IMR-90 (cell line): ENCODE data around the gene COA1. TPM values are rescaled to one million over a fixed set of nuclear protein-coding genes. Genes with fewer than 3 reads are reported as not detected.

Experiments
- ATAC-seq: fragments of 200-7000 bp; cut with Tn5 transposase; 2 replicates; pipeline ENCODE4 v1.9.1; 2020; ENCODE audit warnings: low read depth, mild to moderate bottlenecking, moderate library complexity
- BruUV-seq: library from RNA; stranded (reverse); fragments of 400-500 nt; replicated peaks from 2 replicates; lab custom pipeline; 2021; lab: Mats Ljungman, UMichigan
- CTCF ChIA-PET: fragments of 300-600 bp; formaldehyde crosslinking; extraction: SDS; loops from one replicate; lab custom pipeline; 2021; ENCODE audit warnings: antibody characterized with exemption; lab: Yijun Ruan, JAX
- POLR2A ChIA-PET: fragments of 300-600 bp; sonication (Branson Sonifier 250); formaldehyde crosslinking; loops from one replicate; lab custom pipeline; 2022; ENCODE audit warnings: antibody characterized with exemption; ENCODE audit not compliant: unreplicated experiment; lab: Charles Lee
- DNase-seq: peaks from one replicate; pipeline ENCODE4 v3.0.0; 2013
- H2AFZ ChIP-seq: replicated peaks from 2 replicates; pipeline ENCODE3; 2013; ENCODE audit warnings: low read length, mild to moderate bottlenecking; ENCODE audit not compliant: poor library complexity
- H2AK5ac ChIP-seq: 2 replicates; pipeline ENCODE4 v1.6.1; 2013; ENCODE audit warnings: low read depth, low read length, inconsistent platforms
- H2AK9ac ChIP-seq: replicated peaks from 2 replicates; pipeline ENCODE3; 2013; ENCODE audit warnings: mild to moderate bottlenecking, low read depth, low read length, moderate library complexity; ENCODE audit not compliant: poor library complexity
- H2BK120ac ChIP-seq: 2 replicates; pipeline ENCODE4 v1.6.1; 2013; ENCODE audit warnings: low read depth, low read length, inconsistent platforms
- H2BK15ac ChIP-seq: 3 replicates; pipeline ENCODE4 v1.6.1; 2013; ENCODE audit warnings: low read depth, low read length, inconsistent platforms
- H2BK20ac ChIP-seq: 2 replicates; pipeline ENCODE4 v1.6.1; 2013; ENCODE audit warnings: low read depth, mild to moderate bottlenecking, inconsistent platforms, low read length, moderate library complexity
- H2BK5ac ChIP-seq: 2 replicates; pipeline ENCODE4 v1.6.1; 2013; ENCODE audit warnings: mild to moderate bottlenecking, low read depth, low read length, inconsistent platforms; ENCODE audit not compliant: poor library complexity, severe bottlenecking
- H3K14ac ChIP-seq: replicated peaks from 2 replicates; pipeline ENCODE4 v1.6.1; 2013; ENCODE audit warnings: low read depth, low read length, inconsistent platforms
- H3K18ac ChIP-seq: 2 replicates; pipeline ENCODE4 v1.6.1; 2013; ENCODE audit warnings: low read depth, low read length, control low read depth
- H3K23ac ChIP-seq: 2 replicates; pipeline ENCODE4 v1.6.1; 2013; ENCODE audit warnings: low read depth, low read length, inconsistent platforms
- H3K27ac ChIP-seq: 2 replicates; pipeline ENCODE4 v1.5.1; 2013; ENCODE audit warnings: mild to moderate bottlenecking, control low read depth, low read length; ENCODE audit not compliant: insufficient read depth
- H3K27me3 ChIP-seq: 2 replicates; pipeline ENCODE4 v1.6.1; 2013; ENCODE audit warnings: low read length; ENCODE audit not compliant: control insufficient read depth, insufficient read depth
- H3K36me3 ChIP-seq: 2 replicates; pipeline ENCODE4 v1.6.1; 2013; ENCODE audit warnings: low read length, mixed read lengths; ENCODE audit not compliant: control insufficient read depth, insufficient read depth
- H3K4ac ChIP-seq: 2 replicates; pipeline ENCODE4 v1.6.1; 2013; ENCODE audit warnings: low read depth, low read length, inconsistent platforms
- H3K4me1 ChIP-seq: 2 replicates; pipeline ENCODE4 v1.6.1; 2013; ENCODE audit warnings: low read length, mixed read lengths; ENCODE audit not compliant: control insufficient read depth, insufficient read depth
- H3K4me2 ChIP-seq: 2 replicates; pipeline ENCODE4 v1.6.1; 2013; ENCODE audit warnings: low read depth, mild to moderate bottlenecking, control low read depth, low read length, moderate library complexity
- H3K4me3 ChIP-seq: 2 replicates; pipeline ENCODE4 v1.5.1; 2013; ENCODE audit warnings: low read depth, mild to moderate bottlenecking, control low read depth, low read length, moderate library complexity; ENCODE audit not compliant: insufficient read depth
- H3K56ac ChIP-seq: 2 replicates; pipeline ENCODE4 v1.6.1; 2013; ENCODE audit warnings: low read length, inconsistent platforms; ENCODE audit not compliant: insufficient read depth; ENCODE audit errors: extremely low read depth
- H3K79me1 ChIP-seq, 2 experiments: 2 replicates each; pipeline ENCODE4 v1.6.1; 2013; ENCODE audit warnings: low read length in 2 of 2, inconsistent platforms in 1 of 2, low read depth in 1 of 2
- H3K9ac ChIP-seq: 2 replicates; pipeline ENCODE4 v1.6.1; 2013; ENCODE audit warnings: low read depth, low read length, control low read depth
- H3K9me1 ChIP-seq: 2 replicates; pipeline ENCODE4 v1.6.1; 2013; ENCODE audit warnings: low read length, inconsistent platforms; ENCODE audit not compliant: insufficient read depth
- H3K9me3 ChIP-seq: 2 replicates; pipeline ENCODE4 v1.6.1; 2013; ENCODE audit warnings: low read length; ENCODE audit not compliant: control insufficient read depth, insufficient read depth
- H4K20me1 ChIP-seq: 2 replicates; pipeline ENCODE4 v1.6.1; 2013; ENCODE audit warnings: low read length, inconsistent platforms; ENCODE audit not compliant: insufficient read depth
- H4K5ac ChIP-seq: 2 replicates; pipeline ENCODE4 v1.6.1; 2013; ENCODE audit warnings: mild to moderate bottlenecking, low read depth, low read length, control low read depth
- H4K8ac ChIP-seq, 2 experiments: 2 replicates each; pipeline ENCODE4 v1.6.1; 2013; ENCODE audit warnings: low read depth in 2 of 2, low read length in 2 of 2, control low read depth in 1 of 2, inconsistent platforms in 1 of 2
- H4K91ac ChIP-seq: 2 replicates; pipeline ENCODE4 v1.6.1; 2013; ENCODE audit warnings: low read depth, low read length, inconsistent platforms; ENCODE audit not compliant: insufficient read depth
- BHLHE40 ChIP-seq: fragments of 150-350 bp; IDR thresholded peaks from 2 replicates; pipeline ENCODE4 v1.6.1; 2016; ENCODE audit warnings: mild to moderate bottlenecking, low read depth, low read length
- MAZ ChIP-seq: IDR thresholded peaks from 2 replicates; pipeline ENCODE4 v1.6.1; 2012; ENCODE audit warnings: low read depth, mild to moderate bottlenecking, low read length, improper control_type of control experiment, moderate library complexity, borderline replicate concordance
- MXI1 ChIP-seq: IDR thresholded peaks from 2 replicates; pipeline ENCODE4 v1.6.1; 2012; ENCODE audit warnings: low read depth, mild to moderate bottlenecking, low read length, moderate library complexity, borderline replicate concordance
- NFE2L2 ChIP-seq: fragments of 150-350 bp; IDR thresholded peaks from 2 replicates; pipeline ENCODE4 v1.6.1; 2016; ENCODE audit warnings: low read depth, mild to moderate bottlenecking, low read length
- POLR2A ChIP-seq: IDR thresholded peaks from 2 replicates; pipeline ENCODE4 v1.6.1; 2012; ENCODE audit warnings: mild to moderate bottlenecking, low read depth, low read length
- RAD21 ChIP-seq: IDR thresholded peaks from 2 replicates; pipeline ENCODE4 v1.6.1; 2012; ENCODE audit warnings: low read length, improper control_type of control experiment
- RCOR1 ChIP-seq: IDR thresholded peaks from 2 replicates; pipeline ENCODE4 v1.6.1; 2012; ENCODE audit warnings: mild to moderate bottlenecking, low read length, improper control_type of control experiment; ENCODE audit not compliant: insufficient replicate concordance
- SMC3 ChIP-seq: fragments of 150-350 bp; IDR thresholded peaks from 2 replicates; pipeline ENCODE4 v1.6.1; 2016; ENCODE audit warnings: low read depth, mild to moderate bottlenecking, antibody characterized with exemption, low read length, moderate library complexity
- WGBS, 2 experiments: methylation state at CpG; one replicate each; pipeline versions ENCODE4 v1.1.5 to v1.1.7; 2013; ENCODE audit warnings: missing lambda C conversion rate in 2 of 2; ENCODE audit not compliant: insufficient read length in 1 of 2; ENCODE audit errors: extremely low coverage in 2 of 2; 5-methylcytosine and 5-hydroxymethylcytosine counted together
- dilution Hi-C: fragments of 300-500 bp; cut with HindIII; formaldehyde crosslinking; loops from one replicate; pipeline ENCODE4 v1.14.3; 2018; ENCODE audit warnings: low sequenced_read_pairs; ENCODE audit not compliant: unreplicated experiment
- in situ Hi-C: fragments of 300-500 bp; cut with MboI; formaldehyde crosslinking; loops from 3 replicates; pipeline ENCODE4 v1.14.3; 2019; ENCODE audit warnings: low sequenced_read_pairs, inconsistent platforms, mixed read lengths
- intact Hi-C: fragments of 100-400 bp; cut with micrococcal nuclease; formaldehyde crosslinking; loops from 2 replicates; pipeline ENCODE4 v1.10.0; 2022
- polyA plus RNA-seq, 3 experiments: library from polyadenylated mRNA; depleted of rRNA; stranded (reverse); fragments of >200 nt; gene quantifications; 2 replicates each; pipeline ENCODE4 v1.2.3, GENCODE V29; 2012; ENCODE audit warnings: low replicate concordance in 1 of 3
- total RNA-seq: library from RNA; depleted of rRNA; stranded (reverse); fragments of >200 nt; gene quantifications from 2 replicates; pipeline ENCODE4 v1.2.3, GENCODE V29; 2012
- TF ChIP-seq, protein P1 (sequence below): fragments of 150-350 bp; IDR thresholded peaks from 2 replicates; pipeline ENCODE4 v1.6.1; 2016; ENCODE audit warnings: low read depth, mild to moderate bottlenecking, low read length, moderate library complexity, borderline replicate concordance

Gene COA1
- total and polyA plus RNA-seq, 2 of the 4 experiments (the other 2 are of a cell fraction): 34.2 to 59.5 TPM

DNA sequence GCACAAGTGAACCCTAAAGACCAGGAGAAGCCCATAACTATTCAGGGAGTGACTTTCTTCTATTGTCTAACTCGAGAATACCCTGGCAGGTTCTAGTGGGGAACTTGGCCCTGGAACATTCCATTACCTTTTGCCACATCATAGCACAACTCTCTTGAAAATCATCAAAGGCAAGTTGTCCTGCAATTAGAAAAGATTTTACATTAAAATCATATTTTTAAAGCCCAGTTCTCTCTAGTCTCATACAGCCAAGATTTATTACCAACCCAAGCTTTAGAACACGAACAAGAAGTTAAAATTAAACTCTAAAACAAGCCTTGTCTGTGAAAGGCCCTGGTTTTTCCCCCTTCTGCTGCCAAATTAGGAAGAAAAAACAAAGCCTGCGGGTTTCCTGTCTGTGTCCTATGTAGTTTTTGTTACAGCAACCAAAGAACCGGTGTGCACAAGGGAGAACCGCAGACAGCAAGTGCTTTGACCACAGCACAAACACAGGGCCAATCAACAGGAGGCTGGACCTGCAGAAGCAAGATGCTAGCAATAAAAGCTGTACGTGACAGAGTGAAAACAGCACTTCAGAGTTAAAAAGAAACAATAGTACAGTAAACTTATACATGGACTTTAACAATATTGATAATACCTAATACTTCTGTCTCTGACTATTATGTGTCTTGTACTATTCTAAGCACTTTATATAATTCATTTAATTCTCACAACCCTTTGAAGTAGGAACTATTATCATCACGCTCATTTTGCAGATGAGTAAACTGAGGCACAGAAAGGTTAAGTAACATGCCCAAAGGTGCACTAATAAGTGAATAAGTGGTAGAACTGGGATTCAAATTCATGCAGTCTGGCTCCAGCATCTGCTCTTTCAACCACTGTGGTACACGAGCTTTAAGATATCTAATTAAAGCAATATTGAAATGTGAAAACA lies 80.6 kb downstream of the COA1 start:
- WGBS, 2 experiments: no CpG with 5 or more reads among the region's 8 CpGs
- no peaks in the 10 kb centered on the region for H3K27me3 ChIP-seq
- H4K91ac ChIP-seq: peak overlapping the region; percentile 96
- DNase-seq (peak; percentile 85), ATAC-seq (no peak)
- H3K18ac ChIP-seq: peak overlapping the region; percentile 81
- BruUV-seq: no TSS peak
- H3K9me3 ChIP-seq: no peaks in the 10 kb centered on the region
- peak overlapping the region; percentile 64 for H3K9ac ChIP-seq
- 0 out of 2 replicates have a peak, but pooled peaks cover 3% of the 10 kb centered on the region for H3K36me3 ChIP-seq
- H4K8ac ChIP-seq: peak overlapping the region; percentile 96 to 97
- in situ Hi-C loops: loop anchor here (5.0 kb wide), 1 partner anchor 44 kb away; no protein-coding TSS in a partner anchor
- peak overlapping the region; percentile 85 for H2AK9ac ChIP-seq
- peaks cover 24 to 65% of the 10 kb centered on the region in 2 experiments for H3K79me1 ChIP-seq
- H3K56ac ChIP-seq: peak overlapping the region; percentile 98
- H3K9me1 ChIP-seq: peaks cover 34% of the 10 kb centered on the region
- TF ChIP-seq NFE2L2: no peak
- no peak; the same call in 1 of the 2 replicates for TF ChIP-seq MAZ
- TF ChIP-seq RCOR1: no peak
- TF ChIP-seq, protein P1, sequence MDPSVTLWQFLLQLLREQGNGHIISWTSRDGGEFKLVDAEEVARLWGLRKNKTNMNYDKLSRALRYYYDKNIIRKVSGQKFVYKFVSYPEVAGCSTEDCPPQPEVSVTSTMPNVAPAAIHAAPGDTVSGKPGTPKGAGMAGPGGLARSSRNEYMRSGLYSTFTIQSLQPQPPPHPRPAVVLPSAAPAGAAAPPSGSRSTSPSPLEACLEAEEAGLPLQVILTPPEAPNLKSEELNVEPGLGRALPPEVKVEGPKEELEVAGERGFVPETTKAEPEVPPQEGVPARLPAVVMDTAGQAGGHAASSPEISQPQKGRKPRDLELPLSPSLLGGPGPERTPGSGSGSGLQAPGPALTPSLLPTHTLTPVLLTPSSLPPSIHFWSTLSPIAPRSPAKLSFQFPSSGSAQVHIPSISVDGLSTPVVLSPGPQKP: no peak
- peak; percentile 21; the same call in 1 of the 2 replicates for TF ChIP-seq BHLHE40
- TF ChIP-seq RAD21: no peak
- TF ChIP-seq POLR2A: no peak
- TF ChIP-seq MXI1: no peak
- TF ChIP-seq SMC3: no peak
- H2AK5ac ChIP-seq: peak overlapping the region; percentile 79
- H2BK5ac ChIP-seq: peak overlapping the region; percentile 96
- peak overlapping the region; percentile 87 for H3K4ac ChIP-seq
- peaks cover 42% of the 10 kb centered on the region for H3K4me1 ChIP-seq
- H2AFZ ChIP-seq: no peak overlapping the region
- H3K4me2 ChIP-seq: peak overlapping the region; percentile 56
- peak overlapping the region; percentile 98 for H2BK120ac ChIP-seq
- H4K20me1 ChIP-seq: no peaks in the 10 kb centered on the region
- H3K23ac ChIP-seq: peak overlapping the region; percentile 93
- ChIA-PET CTCF (interaction anchor here (0.9 to 2.1 kb wide), 4 partner anchors 51 to 66 kb away, joined by 5 to 13 read pairs (median 10); partner anchors contain the start of gene STK17A), POLR2A (interaction anchor here (0.5 to 1.0 kb wide), 5 partner anchors 10 to 1155 kb away, joined by 3 to 8 read pairs (median 5); partner anchors contain the start of gene STK17A)
- peak overlapping the region; percentile 98 for H2BK20ac ChIP-seq
- peak overlapping the region; percentile 83; the same call in 2 of the 3 replicates for H2BK15ac ChIP-seq
- intact Hi-C loops: loop anchor here (1.0 kb wide), 2 partner anchors 52 to 63 kb away; no protein-coding TSS in a partner anchor
- no peak overlapping the region for H3K4me3 ChIP-seq
- peak overlapping the region; percentile 98 for H3K27ac ChIP-seq
- dilution Hi-C loops: no loop called here
- peak overlapping the region; percentile 70 for H4K5ac ChIP-seq
- peak overlapping the region; percentile 88 for H3K14ac ChIP-seq
